SK-N-SH treated with all-trans-retinoic acid at 6 μM for 48 hours (cell line): ENCODE data around the gene COBL.

Experiments used
- ATAC-seq: fragments of 200-7000 bp; cut with Tn5 transposase; 3 replicates; pipeline ENCODE4 v1.9.1; 2020; ENCODE audit warnings: mild to moderate bottlenecking, moderate library complexity
- ARNTL ChIP-seq: fragments of 450-650 bp; formaldehyde crosslinking; IDR thresholded peaks from 2 replicates; pipeline ENCODE4 v1.5.0; 2020; ENCODE audit warnings: low read depth, mild to moderate bottlenecking, moderate library complexity, borderline replicate concordance
- BACH2 ChIP-seq: fragments of 250-450 bp; sonication (Bioruptor Pico); IDR thresholded peaks from 2 replicates; pipeline ENCODE4 v1.9.0; 2021; ENCODE audit warnings: mild to moderate bottlenecking, borderline replicate concordance
- CREB5 ChIP-seq: fragments of 250-450 bp; sonication (Bioruptor Pico); IDR thresholded peaks from 2 replicates; pipeline ENCODE4 v1.5.1; 2020; ENCODE audit warnings: low read depth, mild to moderate bottlenecking, moderate library complexity
- CSDC2 ChIP-seq: fragments of 250-450 bp; sonication (Bioruptor Pico); IDR thresholded peaks from 2 replicates; pipeline ENCODE4 v1.5.0; 2020; ENCODE audit warnings: mild to moderate bottlenecking, moderate library complexity
- ESRRG ChIP-seq: fragments of 250-450 bp; sonication (Bioruptor Pico); IDR thresholded peaks from 2 replicates; pipeline ENCODE4 v1.6.1; 2021; ENCODE audit warnings: mild to moderate bottlenecking
- GLIS3 ChIP-seq: fragments of 250-450 bp; sonication (Bioruptor Pico); IDR thresholded peaks from 2 replicates; pipeline ENCODE4 v1.5.0; 2020; ENCODE audit warnings: mild to moderate bottlenecking, moderate library complexity
- ISL1 ChIP-seq: fragments of 250-450 bp; sonication (Bioruptor Pico); IDR thresholded peaks from 2 replicates; pipeline ENCODE4 v2.1.2; 2022; ENCODE audit warnings: mild to moderate bottlenecking, moderate library complexity
- OSR1 ChIP-seq: fragments of 250-450 bp; sonication (Bioruptor Pico); IDR thresholded peaks from 2 replicates; pipeline ENCODE4 v1.8.0; 2022; ENCODE audit warnings: moderate library complexity, mild to moderate bottlenecking, inconsistent platforms
- PATZ1 ChIP-seq: fragments of 250-450 bp; sonication (Bioruptor Pico); IDR thresholded peaks from 2 replicates; pipeline ENCODE4 v1.8.0; 2020; ENCODE audit warnings: mild to moderate bottlenecking, moderate library complexity, borderline replicate concordance
- PPARA ChIP-seq: fragments of 250-450 bp; sonication (Bioruptor Pico); IDR thresholded peaks from 2 replicates; pipeline ENCODE4 v1.5.0; 2020; ENCODE audit warnings: mild to moderate bottlenecking, borderline replicate concordance
- SNAI2 ChIP-seq: fragments of 250-450 bp; sonication (Bioruptor Pico); IDR thresholded peaks from 2 replicates; pipeline ENCODE4 v1.5.0; 2020; ENCODE audit warnings: mild to moderate bottlenecking, moderate library complexity
- ZC3H10 ChIP-seq: fragments of 250-450 bp; sonication (Bioruptor Pico); IDR thresholded peaks from 2 replicates; pipeline ENCODE4 v1.5.1; 2021; ENCODE audit warnings: mild to moderate bottlenecking, moderate library complexity
- ZFP3 ChIP-seq: fragments of 250-450 bp; sonication (Bioruptor Pico); IDR thresholded peaks from 2 replicates; pipeline ENCODE4 v1.5.0; 2020; ENCODE audit warnings: mild to moderate bottlenecking, moderate library complexity
- ZNF70 ChIP-seq: fragments of 450-650 bp; formaldehyde crosslinking; IDR thresholded peaks from 2 replicates; pipeline ENCODE4 v1.5.0; 2020; ENCODE audit warnings: mild to moderate bottlenecking, moderate library complexity
- ZNF8 ChIP-seq: fragments of 450-650 bp; formaldehyde crosslinking; IDR thresholded peaks from 2 replicates; pipeline ENCODE4 v1.5.0; 2020; ENCODE audit warnings: mild to moderate bottlenecking, moderate library complexity
- TF ChIP-seq, protein P1 (sequence below): fragments of 250-450 bp; sonication (Bioruptor Pico); IDR thresholded peaks from 2 replicates; pipeline ENCODE4 v1.8.0; 2021; ENCODE audit warnings: low read depth, mild to moderate bottlenecking, moderate library complexity, borderline replicate concordance
- TF ChIP-seq, protein P2 (sequence below): fragments of 250-450 bp; sonication (Bioruptor Pico); IDR thresholded peaks from 2 replicates; pipeline ENCODE4 v1.5.0; 2020; ENCODE audit warnings: mild to moderate bottlenecking, moderate library complexity
- TF ChIP-seq, protein P3 (sequence below): fragments of 250-450 bp; sonication (Bioruptor Pico); IDR thresholded peaks from 2 replicates; pipeline ENCODE4 v1.5.1; 2021; ENCODE audit warnings: mild to moderate bottlenecking, moderate library complexity

COBL gene

GRCh38 chr7:51124321-51124720, 192.3 kb downstream of the COBL start:
- ATAC-seq, result no peak
- TF ChIP-seq ESRRG (CRISPR knock-in tag) (no peak), CSDC2 (CRISPR knock-in tag) (no peak), ZNF70 (no peak), ARNTL (CRISPR knock-in tag) (no peak), PATZ1 (CRISPR knock-in tag) (no peak)
- TF ChIP-seq, protein P1, sequence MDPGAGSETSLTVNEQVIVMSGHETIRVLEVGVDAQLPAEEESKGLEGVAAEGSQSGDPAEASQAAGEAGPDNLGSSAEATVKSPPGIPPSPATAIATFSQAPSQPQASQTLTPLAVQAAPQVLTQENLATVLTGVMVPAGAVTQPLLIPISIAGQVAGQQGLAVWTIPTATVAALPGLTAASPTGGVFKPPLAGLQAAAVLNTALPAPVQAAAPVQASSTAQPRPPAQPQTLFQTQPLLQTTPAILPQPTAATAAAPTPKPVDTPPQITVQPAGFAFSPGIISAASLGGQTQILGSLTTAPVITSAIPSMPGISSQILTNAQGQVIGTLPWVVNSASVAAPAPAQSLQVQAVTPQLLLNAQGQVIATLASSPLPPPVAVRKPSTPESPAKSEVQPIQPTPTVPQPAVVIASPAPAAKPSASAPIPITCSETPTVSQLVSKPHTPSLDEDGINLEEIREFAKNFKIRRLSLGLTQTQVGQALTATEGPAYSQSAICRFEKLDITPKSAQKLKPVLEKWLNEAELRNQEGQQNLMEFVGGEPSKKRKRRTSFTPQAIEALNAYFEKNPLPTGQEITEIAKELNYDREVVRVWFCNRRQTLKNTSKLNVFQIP (CRISPR knock-in tag), result no peak
- TF ChIP-seq, all 23 proteins: peak for 0

- TF ChIP-seq OSR1 (no peak), PATZ1 (CRISPR knock-in tag) (no peak), SNAI2 (CRISPR knock-in tag) (no peak), CREB5 (no peak), ESRRG (CRISPR knock-in tag) (no peak), ZFP3 (CRISPR knock-in tag) (no peak), ZC3H10 (CRISPR knock-in tag) (no peak), ISL1 (CRISPR knock-in tag) (no peak)
- TF ChIP-seq, protein P2, sequence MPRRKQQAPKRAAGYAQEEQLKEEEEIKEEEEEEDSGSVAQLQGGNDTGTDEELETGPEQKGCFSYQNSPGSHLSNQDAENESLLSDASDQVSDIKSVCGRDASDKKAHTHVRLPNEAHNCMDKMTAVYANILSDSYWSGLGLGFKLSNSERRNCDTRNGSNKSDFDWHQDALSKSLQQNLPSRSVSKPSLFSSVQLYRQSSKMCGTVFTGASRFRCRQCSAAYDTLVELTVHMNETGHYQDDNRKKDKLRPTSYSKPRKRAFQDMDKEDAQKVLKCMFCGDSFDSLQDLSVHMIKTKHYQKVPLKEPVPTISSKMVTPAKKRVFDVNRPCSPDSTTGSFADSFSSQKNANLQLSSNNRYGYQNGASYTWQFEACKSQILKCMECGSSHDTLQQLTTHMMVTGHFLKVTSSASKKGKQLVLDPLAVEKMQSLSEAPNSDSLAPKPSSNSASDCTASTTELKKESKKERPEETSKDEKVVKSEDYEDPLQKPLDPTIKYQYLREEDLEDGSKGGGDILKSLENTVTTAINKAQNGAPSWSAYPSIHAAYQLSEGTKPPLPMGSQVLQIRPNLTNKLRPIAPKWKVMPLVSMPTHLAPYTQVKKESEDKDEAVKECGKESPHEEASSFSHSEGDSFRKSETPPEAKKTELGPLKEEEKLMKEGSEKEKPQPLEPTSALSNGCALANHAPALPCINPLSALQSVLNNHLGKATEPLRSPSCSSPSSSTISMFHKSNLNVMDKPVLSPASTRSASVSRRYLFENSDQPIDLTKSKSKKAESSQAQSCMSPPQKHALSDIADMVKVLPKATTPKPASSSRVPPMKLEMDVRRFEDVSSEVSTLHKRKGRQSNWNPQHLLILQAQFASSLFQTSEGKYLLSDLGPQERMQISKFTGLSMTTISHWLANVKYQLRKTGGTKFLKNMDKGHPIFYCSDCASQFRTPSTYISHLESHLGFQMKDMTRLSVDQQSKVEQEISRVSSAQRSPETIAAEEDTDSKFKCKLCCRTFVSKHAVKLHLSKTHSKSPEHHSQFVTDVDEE (CRISPR knock-in tag), result no peak
- TF ChIP-seq, protein P3, sequence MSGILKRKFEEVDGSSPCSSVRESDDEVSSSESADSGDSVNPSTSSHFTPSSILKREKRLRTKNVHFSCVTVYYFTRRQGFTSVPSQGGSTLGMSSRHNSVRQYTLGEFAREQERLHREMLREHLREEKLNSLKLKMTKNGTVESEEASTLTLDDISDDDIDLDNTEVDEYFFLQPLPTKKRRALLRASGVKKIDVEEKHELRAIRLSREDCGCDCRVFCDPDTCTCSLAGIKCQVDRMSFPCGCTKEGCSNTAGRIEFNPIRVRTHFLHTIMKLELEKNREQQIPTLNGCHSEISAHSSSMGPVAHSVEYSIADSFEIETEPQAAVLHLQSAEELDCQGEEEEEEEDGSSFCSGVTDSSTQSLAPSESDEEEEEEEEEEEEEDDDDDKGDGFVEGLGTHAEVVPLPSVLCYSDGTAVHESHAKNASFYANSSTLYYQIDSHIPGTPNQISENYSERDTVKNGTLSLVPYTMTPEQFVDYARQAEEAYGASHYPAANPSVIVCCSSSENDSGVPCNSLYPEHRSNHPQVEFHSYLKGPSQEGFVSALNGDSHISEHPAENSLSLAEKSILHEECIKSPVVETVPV, result no peak
- TF ChIP-seq, protein P1 (CRISPR knock-in tag), result no peak
- ATAC-seq, result no peak
These were observed 193.1 kb downstream of the COBL start for GRCh38 chr7:51123322-51124019.

DNA sequence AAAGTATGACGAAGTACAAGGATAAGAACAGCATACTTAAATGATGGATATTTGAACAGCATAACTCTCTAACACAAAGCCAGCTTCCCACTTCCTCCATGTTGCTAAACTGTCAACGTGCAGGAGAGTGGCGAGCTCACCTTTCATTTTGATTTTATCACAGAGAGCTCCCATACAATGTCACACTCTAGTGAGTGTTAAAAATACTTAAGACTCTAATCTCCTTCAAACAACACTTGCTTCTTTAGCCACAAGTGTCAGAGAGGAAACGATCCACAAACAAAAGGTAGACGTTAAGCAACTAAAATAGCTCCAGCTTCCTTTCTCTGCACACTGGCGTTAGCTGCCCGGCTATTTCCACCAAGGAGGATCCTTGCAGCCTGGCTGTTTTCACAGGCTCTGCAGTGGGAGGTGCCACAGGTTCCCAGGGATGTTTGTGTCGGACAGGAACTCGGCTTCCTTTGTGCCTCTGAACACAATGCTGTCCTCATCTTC, 194.6 kb downstream of the COBL start:
- no peak for ATAC-seq
- TF ChIP-seq PPARA (CRISPR knock-in tag), result no peak
- TF ChIP-seq ISL1 (CRISPR knock-in tag), result no peak
- TF ChIP-seq, protein P1 (CRISPR knock-in tag), result no peak
- TF ChIP-seq CREB5, result no peak
- TF ChIP-seq BACH2, result no peak
- TF ChIP-seq ZNF8, result no peak
- no peak for TF ChIP-seq GLIS3 (CRISPR knock-in tag)
- TF ChIP-seq ZFP3 (CRISPR knock-in tag), result no peak
